ENCODE results near the gene ETV3.

- no peak for TF ChIP-seq EZH2 (IDR thresholded peaks at IDR 0.05)
- no peak for TF ChIP-seq CTCF (IDR thresholded peaks at IDR 0.05)
- TF ChIP-seq EZH2phosphoT487 (IDR thresholded peaks at IDR 0.05): no peak
These were observed 24.1 kb upstream of the ETV3 start for GRCh38 chr1:157162345-157162744.
